ENCODE results near the gene CATSPERZ.

- TF ChIP-seq SP1 (IDR thresholded peaks at IDR 0.05) (no peak), FOXA1 (IDR thresholded peaks at IDR 0.05) (no peak), BHLHE40 (IDR thresholded peaks at IDR 0.05; ENCODE audit: borderline replicate concordance) (no peak), LEF1 (IDR thresholded peaks at IDR 0.05; ENCODE audit: borderline replicate concordance) (no peak), FOXM1 (IDR thresholded peaks at IDR 0.05; ENCODE audit: borderline replicate concordance) (no peak), NFRKB (IDR thresholded peaks at IDR 0.05) (no peak), ELF4 (IDR thresholded peaks at IDR 0.05) (no peak), ARNT (IDR thresholded peaks at IDR 0.05) (no peak), TARDBP (IDR thresholded peaks at IDR 0.05) (no peak), SUZ12 (IDR thresholded peaks at IDR 0.05) (no peak), HDGF (IDR thresholded peaks at IDR 0.05; ENCODE audit: borderline replicate concordance) (no peak)
- TF ChIP-seq, protein P1, sequence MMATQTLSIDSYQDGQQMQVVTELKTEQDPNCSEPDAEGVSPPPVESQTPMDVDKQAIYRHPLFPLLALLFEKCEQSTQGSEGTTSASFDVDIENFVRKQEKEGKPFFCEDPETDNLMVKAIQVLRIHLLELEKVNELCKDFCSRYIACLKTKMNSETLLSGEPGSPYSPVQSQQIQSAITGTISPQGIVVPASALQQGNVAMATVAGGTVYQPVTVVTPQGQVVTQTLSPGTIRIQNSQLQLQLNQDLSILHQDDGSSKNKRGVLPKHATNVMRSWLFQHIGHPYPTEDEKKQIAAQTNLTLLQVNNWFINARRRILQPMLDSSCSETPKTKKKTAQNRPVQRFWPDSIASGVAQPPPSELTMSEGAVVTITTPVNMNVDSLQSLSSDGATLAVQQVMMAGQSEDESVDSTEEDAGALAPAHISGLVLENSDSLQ (IDR thresholded peaks at IDR 0.05) = no peak
Observed at GRCh38 chr11:64276653-64277431, 23.3 kb upstream of the CATSPERZ start.

All from HEK293T (cell line).